ENCODE measurements around the gene COX20. TPM values are rescaled to one million over a fixed set of nuclear protein-coding genes. Genes with fewer than 3 reads are reported as not detected.

COX20 gene
- polyA plus RNA-seq, 1 donor from 2014 or later, result 169 TPM

DNA sequence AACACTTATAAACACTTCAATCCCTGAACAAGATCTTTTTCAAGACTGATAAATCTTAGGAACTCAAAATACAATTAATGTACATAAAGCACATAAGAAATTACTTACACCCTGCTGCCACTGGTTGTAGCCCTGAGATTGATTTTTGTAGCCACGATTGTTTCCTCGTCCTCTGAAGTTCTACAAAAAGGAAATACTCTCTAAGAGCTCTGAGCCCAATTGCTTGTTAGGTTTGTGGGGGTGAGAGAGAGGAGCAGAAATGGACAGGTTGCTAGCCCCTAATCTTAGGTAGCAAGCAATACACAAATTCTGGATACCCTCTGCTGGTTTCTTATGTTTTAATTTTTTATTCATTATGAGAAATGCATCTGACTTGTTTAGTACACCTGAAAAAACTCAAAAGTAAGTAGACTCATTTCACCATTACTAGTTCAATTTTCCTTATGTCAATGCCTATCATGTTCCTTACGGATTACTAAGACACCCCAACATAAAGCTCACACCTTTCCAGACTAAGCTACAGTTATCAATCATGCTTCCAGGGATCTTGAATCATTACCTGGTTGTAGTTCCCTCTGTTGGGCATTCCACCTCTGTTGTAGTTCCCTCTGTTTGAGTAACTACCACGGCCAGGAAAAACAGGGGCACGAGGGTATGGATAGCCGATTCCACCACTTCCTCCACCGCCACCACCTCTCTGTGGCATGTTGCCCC lies 19.6 kb downstream of the COX20 start:
- Histone ChIP-seq H3K27ac (ENCODE audit: low read length) (no peak overlapping the region), H3K9me2 (ENCODE audit: insufficient read depth, low read length) (no peaks in the 10 kb centered on the region), H3K4me3 (ENCODE audit: low read length) (no peak overlapping the region), H3K4me2 (ENCODE audit: low read length) (no peak overlapping the region), H4K20me1 (ENCODE audit: insufficient read depth) (peaks cover 17% of the 10 kb centered on the region), H3K79me2 (replicated peaks; ENCODE audit: insufficient read depth, low read length) (peaks cover 56% of the 10 kb centered on the region), H3K27me3 (ENCODE audit: insufficient read depth, low read depth, low read length) (no peaks in the 10 kb centered on the region), H2AFZ (ENCODE audit: low read depth, low read length) (no peak overlapping the region), H3K9me3 (ENCODE audit: low read length) (no peaks in the 10 kb centered on the region), H3K9ac (ENCODE audit: low read length) (no peak overlapping the region), H3F3A (ENCODE audit: insufficient read depth, low read length, poor library complexity, severe bottlenecking) (peaks cover 13% of the 10 kb centered on the region), H3K36me3 (ENCODE audit: insufficient read depth, low read length) (peaks cover 16% of the 10 kb centered on the region)
- TF ChIP-seq SMC3 (conservative IDR thresholded peaks at IDR 0.05; ENCODE audit: poor library complexity) (no peak), EP300 (conservative IDR thresholded peaks at IDR 0.05; ENCODE audit: poor library complexity, severe bottlenecking) (no peak), RAD21 (conservative IDR thresholded peaks at IDR 0.05) (no peak), POLR2AphosphoS5 (IDR thresholded peaks at IDR 0.05) (no peak), MXI1 (conservative IDR thresholded peaks at IDR 0.05; ENCODE audit: poor library complexity, severe bottlenecking) (no peak), CTCF (IDR thresholded peaks at IDR 0.05; ENCODE audit: poor library complexity, severe bottlenecking) (no peak), EZH2 (IDR thresholded peaks at IDR 0.05; ENCODE audit: borderline replicate concordance, insufficient read depth, low read length, poor library complexity, severe bottlenecking) (no peak), TAF1 (IDR thresholded peaks at IDR 0.05; ENCODE audit: low read depth) (no peak)
- TF ChIP-seq, protein P1, sequence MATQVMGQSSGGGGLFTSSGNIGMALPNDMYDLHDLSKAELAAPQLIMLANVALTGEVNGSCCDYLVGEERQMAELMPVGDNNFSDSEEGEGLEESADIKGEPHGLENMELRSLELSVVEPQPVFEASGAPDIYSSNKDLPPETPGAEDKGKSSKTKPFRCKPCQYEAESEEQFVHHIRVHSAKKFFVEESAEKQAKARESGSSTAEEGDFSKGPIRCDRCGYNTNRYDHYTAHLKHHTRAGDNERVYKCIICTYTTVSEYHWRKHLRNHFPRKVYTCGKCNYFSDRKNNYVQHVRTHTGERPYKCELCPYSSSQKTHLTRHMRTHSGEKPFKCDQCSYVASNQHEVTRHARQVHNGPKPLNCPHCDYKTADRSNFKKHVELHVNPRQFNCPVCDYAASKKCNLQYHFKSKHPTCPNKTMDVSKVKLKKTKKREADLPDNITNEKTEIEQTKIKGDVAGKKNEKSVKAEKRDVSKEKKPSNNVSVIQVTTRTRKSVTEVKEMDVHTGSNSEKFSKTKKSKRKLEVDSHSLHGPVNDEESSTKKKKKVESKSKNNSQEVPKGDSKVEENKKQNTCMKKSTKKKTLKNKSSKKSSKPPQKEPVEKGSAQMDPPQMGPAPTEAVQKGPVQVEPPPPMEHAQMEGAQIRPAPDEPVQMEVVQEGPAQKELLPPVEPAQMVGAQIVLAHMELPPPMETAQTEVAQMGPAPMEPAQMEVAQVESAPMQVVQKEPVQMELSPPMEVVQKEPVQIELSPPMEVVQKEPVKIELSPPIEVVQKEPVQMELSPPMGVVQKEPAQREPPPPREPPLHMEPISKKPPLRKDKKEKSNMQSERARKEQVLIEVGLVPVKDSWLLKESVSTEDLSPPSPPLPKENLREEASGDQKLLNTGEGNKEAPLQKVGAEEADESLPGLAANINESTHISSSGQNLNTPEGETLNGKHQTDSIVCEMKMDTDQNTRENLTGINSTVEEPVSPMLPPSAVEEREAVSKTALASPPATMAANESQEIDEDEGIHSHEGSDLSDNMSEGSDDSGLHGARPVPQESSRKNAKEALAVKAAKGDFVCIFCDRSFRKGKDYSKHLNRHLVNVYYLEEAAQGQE (IDR thresholded peaks at IDR 0.05; ENCODE audit: borderline replicate concordance), result no peak

DNA sequence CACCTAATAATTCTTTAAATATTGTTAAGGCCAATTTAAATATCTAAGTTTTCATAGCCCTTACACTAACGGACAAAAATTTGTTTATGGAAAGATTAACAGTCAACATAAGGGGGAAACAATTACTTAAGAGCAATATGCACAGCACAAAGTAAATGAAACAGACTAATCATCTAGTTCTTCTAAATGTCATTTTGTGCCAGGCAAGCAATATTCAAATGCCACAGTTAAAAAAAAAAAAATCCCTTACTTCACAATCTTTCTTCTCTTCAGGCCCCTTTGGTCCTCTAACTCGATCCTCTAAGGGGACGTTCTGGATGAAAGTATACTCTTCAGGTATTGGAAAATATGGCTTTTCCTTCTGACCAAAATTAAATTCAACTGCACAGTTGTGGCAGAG lies 22.3 kb downstream of the COX20 start:
- H3K27me3 ChIP-seq (ENCODE audit: insufficient read depth, low read depth, low read length), result no peaks in the 10 kb centered on the region
- peaks cover 45% of the 10 kb centered on the region for H4K20me1 ChIP-seq (ENCODE audit: insufficient read depth)
- H3K27ac ChIP-seq (ENCODE audit: low read length), result no peak overlapping the region
- H3K9me3 ChIP-seq (ENCODE audit: low read length), result no peaks in the 10 kb centered on the region
- no peak overlapping the region for H3K4me3 ChIP-seq (ENCODE audit: low read length)
- no peaks in the 10 kb centered on the region for H3K9me2 ChIP-seq (ENCODE audit: insufficient read depth, low read length)
- H2AFZ ChIP-seq (ENCODE audit: low read depth, low read length), result no peak overlapping the region
- TF ChIP-seq TAF1 (IDR thresholded peaks at IDR 0.05; ENCODE audit: low read depth) (no peak), EZH2 (IDR thresholded peaks at IDR 0.05; ENCODE audit: borderline replicate concordance, insufficient read depth, low read length, poor library complexity, severe bottlenecking) (no peak), MXI1 (conservative IDR thresholded peaks at IDR 0.05; ENCODE audit: poor library complexity, severe bottlenecking) (no peak), RAD21 (conservative IDR thresholded peaks at IDR 0.05) (no peak), POLR2AphosphoS5 (IDR thresholded peaks at IDR 0.05) (no peak), CTCF (IDR thresholded peaks at IDR 0.05; ENCODE audit: poor library complexity, severe bottlenecking) (no peak), SMC3 (conservative IDR thresholded peaks at IDR 0.05; ENCODE audit: poor library complexity) (no peak), EP300 (conservative IDR thresholded peaks at IDR 0.05; ENCODE audit: poor library complexity, severe bottlenecking) (no peak)
- TF ChIP-seq, protein P1 (IDR thresholded peaks at IDR 0.05; ENCODE audit: borderline replicate concordance), result no peak
- H3K79me2 ChIP-seq (replicated peaks; ENCODE audit: insufficient read depth, low read length), result peaks cover 74% of the 10 kb centered on the region
- no peak overlapping the region for H3K4me2 ChIP-seq (ENCODE audit: low read length)
- peaks cover 8% of the 10 kb centered on the region for H3F3A ChIP-seq (ENCODE audit: insufficient read depth, low read length, poor library complexity, severe bottlenecking)
- H3K9ac ChIP-seq (ENCODE audit: low read length), result no peak overlapping the region
- peaks cover 10% of the 10 kb centered on the region for H3K36me3 ChIP-seq (ENCODE audit: insufficient read depth, low read length)
